Erythroblast (primary cell): ENCODE measurements around the gene ATP2A3.

ENCODE experiments used
- GATA1 ChIP-seq: IDR thresholded peaks from 2 replicates; pipeline ENCODE4 v1.6.1; 2011; ENCODE audit warnings: low read depth, mild to moderate bottlenecking, control low read depth, low read length, moderate library complexity
- POLR2A ChIP-seq: IDR thresholded peaks from 2 replicates; pipeline ENCODE4 v1.6.1; 2011; ENCODE audit warnings: mild to moderate bottlenecking, low read length

GRCh38 chr17:3974980-3975379, 10.7 kb upstream of the ATP2A3 start:
- no peak for TF ChIP-seq POLR2A
- TF ChIP-seq GATA1 = no peak
